Mesothelial cell of epicardium (in vitro differentiated cells): ENCODE measurements around the gene NLRP8. TPM values are rescaled to one million over a fixed set of nuclear protein-coding genes. Genes with fewer than 3 reads are reported as not detected.
"Not testable (repeated sequence)": the region's sequence is repeated elsewhere in the genome, so short reads cannot be mapped to it uniquely, and the experiment has no call there.

Experiments used
- DNase-seq, 2 experiments: peaks; one replicate each; pipeline ENCODE4 v3.0.0; 2021; ENCODE audit warnings: low spot score in 2 of 2; ENCODE audit not compliant: unreplicated experiment in 2 of 2
- H3K27ac Mint-ChIP-seq: 2 replicates; pipeline ENCODE4 v1.8.0; 2021; ENCODE audit warnings: mixed read lengths
- H3K27me3 Mint-ChIP-seq: 2 replicates; pipeline ENCODE4 v1.8.0; 2021; ENCODE audit warnings: low read depth, mixed read lengths
- H3K36me3 Mint-ChIP-seq: 2 replicates; pipeline ENCODE4 v1.8.0; 2021; ENCODE audit warnings: mixed read lengths
- H3K4me1 Mint-ChIP-seq: 2 replicates; pipeline ENCODE4 v1.8.0; 2021; ENCODE audit warnings: mixed read lengths
- H3K4me3 Mint-ChIP-seq: 2 replicates; pipeline ENCODE4 v1.8.0; 2021; ENCODE audit warnings: mild to moderate bottlenecking, moderate library complexity, mixed read lengths
- H3K9me3 Mint-ChIP-seq: 2 replicates; pipeline ENCODE4 v1.8.0; 2021; ENCODE audit warnings: mixed read lengths
- total RNA-seq: library from RNA; stranded (reverse); gene quantifications from 3 replicates; pipeline ENCODE4 v1.2.1, GENCODE V29; 2021
- TF ChIP-seq, protein P1 (sequence below): fragments of 200-600 bp; sonication (generic); IDR thresholded peaks from one replicate; pipeline ENCODE4 v1.5.0; 2021; ENCODE audit warnings: antibody characterized with exemption; ENCODE audit not compliant: unreplicated experiment

NLRP8 gene
- total RNA-seq, 1 donor from 2014 or later, result not detected

DNA sequence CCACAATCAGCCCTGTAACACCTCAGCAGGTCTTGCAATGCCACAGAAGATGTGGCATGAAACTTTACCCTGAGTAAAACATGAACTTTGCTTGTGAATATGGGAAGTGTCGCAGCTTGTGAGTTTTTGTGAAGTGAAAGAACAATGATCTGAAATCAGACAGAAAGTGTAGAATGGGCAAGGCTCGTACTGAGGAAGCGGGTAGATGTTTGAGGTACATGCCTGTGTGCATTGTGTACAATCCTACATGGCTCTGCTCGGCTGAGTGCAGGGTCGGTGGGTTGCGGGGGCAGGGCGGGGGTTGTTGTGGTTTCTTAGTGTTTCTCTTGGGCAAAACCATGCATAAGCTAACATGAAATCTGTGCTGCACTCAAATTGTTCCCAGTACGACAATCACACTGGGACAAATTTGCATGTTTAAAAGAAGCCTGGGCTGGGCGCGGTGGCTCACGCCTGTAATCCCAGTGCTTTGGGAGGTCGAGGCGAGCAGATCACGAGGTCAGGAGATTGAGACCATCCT lies 16.6 kb upstream of the NLRP8 start:
- peaks cover 70% of the 10 kb centered on the region for H3K9me3 Mint-ChIP-seq
- H3K27me3 Mint-ChIP-seq, result no peaks in the 10 kb centered on the region
- TF ChIP-seq, protein P1, sequence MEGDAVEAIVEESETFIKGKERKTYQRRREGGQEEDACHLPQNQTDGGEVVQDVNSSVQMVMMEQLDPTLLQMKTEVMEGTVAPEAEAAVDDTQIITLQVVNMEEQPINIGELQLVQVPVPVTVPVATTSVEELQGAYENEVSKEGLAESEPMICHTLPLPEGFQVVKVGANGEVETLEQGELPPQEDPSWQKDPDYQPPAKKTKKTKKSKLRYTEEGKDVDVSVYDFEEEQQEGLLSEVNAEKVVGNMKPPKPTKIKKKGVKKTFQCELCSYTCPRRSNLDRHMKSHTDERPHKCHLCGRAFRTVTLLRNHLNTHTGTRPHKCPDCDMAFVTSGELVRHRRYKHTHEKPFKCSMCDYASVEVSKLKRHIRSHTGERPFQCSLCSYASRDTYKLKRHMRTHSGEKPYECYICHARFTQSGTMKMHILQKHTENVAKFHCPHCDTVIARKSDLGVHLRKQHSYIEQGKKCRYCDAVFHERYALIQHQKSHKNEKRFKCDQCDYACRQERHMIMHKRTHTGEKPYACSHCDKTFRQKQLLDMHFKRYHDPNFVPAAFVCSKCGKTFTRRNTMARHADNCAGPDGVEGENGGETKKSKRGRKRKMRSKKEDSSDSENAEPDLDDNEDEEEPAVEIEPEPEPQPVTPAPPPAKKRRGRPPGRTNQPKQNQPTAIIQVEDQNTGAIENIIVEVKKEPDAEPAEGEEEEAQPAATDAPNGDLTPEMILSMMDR, result no peak
- no peak for DNase-seq
- no peak overlapping the region for H3K27ac Mint-ChIP-seq
- no peaks in the 10 kb centered on the region for H3K4me1 Mint-ChIP-seq
- H3K4me3 Mint-ChIP-seq, result no peak overlapping the region
- H3K36me3 Mint-ChIP-seq, result peaks cover 5% of the 10 kb centered on the region

DNA sequence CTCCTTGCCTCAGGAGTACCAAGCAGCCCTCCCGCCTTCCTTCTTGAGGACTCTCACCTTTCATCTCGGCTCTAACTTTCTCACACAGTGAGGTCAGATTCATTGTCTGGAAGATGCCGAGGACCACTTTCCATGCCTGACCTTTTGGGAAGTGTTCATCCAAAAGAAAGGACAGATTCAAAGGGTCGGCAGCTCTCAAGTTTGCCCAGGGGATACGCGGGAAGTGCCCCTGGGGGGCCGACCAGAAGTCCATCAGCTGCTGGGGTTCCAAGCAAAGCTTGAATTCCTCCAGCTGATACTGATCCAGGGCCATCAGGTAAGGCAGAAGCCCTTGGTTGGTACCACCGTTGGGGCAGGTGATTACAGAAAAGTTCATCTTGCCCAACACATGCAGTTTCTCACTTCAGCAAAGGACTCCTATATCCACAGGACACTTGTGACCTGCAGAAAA lies 15.7 kb upstream of the NLRP8 start, which contains the start of gene NLRP13:
Gene NLRP13 (minus strand): TSS at position 401 of the 451 bp plus-strand sequence. CDS start 25 bp downstream, at position 376.
- Mint-ChIP-seq H3K9me3 (peaks cover 71% of the 10 kb centered on the region), H3K4me1 (no peaks in the 10 kb centered on the region), H3K4me3 (no peak within 1 kb of the TSS), H3K36me3 (peaks cover 5% of the 10 kb centered on the region), H3K27ac (no peak within 1 kb of the TSS), H3K27me3 (no peaks in the 10 kb centered on the region)
- DNase-seq, result no peak
- TF ChIP-seq, protein P1, result no peak

DNA sequence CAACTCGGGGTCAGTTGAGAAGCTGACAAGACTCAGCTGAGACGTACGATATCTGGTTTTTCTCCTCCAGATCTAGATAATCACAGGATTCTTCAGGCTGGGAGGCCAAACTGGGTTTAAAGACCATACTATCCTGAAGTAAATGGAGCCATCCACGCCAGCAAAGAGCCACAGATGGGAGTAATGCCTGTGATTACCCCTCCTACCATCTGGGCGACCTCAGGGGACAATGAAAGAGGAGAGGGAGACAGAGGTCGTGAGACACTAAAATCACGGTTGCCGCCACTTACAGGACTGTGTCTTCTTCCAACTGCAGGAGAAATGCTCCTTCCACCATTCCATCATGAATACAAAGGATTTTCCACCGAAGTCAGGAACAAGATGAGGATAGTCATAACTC lies 12.4 kb upstream of the NLRP8 start:
- H3K4me1 Mint-ChIP-seq, result no peaks in the 10 kb centered on the region
- H3K9me3 Mint-ChIP-seq, result peaks cover 72% of the 10 kb centered on the region
- no peak overlapping the region for H3K4me3 Mint-ChIP-seq
- H3K27me3 Mint-ChIP-seq, result no peaks in the 10 kb centered on the region
- DNase-seq, result no peak
- TF ChIP-seq, protein P1, result no peak
- H3K27ac Mint-ChIP-seq, result no peak overlapping the region
- H3K36me3 Mint-ChIP-seq, result peaks cover 4% of the 10 kb centered on the region

DNA sequence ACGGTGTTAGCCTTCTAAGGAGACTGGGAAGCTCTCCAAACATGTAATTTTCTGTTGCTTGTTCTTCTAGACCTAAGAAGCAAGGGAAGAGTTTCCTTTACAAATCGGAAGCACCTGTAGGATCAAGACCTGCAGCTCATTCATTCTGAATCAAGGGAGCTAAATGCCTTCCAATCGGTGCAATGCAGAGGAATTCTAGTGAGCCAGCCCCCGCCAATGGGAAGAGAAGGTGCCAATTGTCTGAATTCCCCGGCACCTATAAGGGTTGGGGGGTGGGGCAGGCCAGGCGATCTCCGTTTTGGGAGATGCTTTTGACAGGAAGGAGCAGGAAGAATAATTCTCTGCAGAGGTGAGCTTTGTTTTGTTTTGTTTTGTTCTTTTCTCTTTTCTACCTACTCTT lies 8.4 kb upstream of the NLRP8 start:
- TF ChIP-seq, protein P1, result no peak
- H3K27ac Mint-ChIP-seq, result no peak overlapping the region
- DNase-seq, result no peak
- H3K9me3 Mint-ChIP-seq, result peaks cover 71% of the 10 kb centered on the region
- peaks cover 2% of the 10 kb centered on the region for H3K36me3 Mint-ChIP-seq
- H3K4me1 Mint-ChIP-seq, result no peaks in the 10 kb centered on the region
- no peak overlapping the region for H3K4me3 Mint-ChIP-seq
- no peaks in the 10 kb centered on the region for H3K27me3 Mint-ChIP-seq

DNA sequence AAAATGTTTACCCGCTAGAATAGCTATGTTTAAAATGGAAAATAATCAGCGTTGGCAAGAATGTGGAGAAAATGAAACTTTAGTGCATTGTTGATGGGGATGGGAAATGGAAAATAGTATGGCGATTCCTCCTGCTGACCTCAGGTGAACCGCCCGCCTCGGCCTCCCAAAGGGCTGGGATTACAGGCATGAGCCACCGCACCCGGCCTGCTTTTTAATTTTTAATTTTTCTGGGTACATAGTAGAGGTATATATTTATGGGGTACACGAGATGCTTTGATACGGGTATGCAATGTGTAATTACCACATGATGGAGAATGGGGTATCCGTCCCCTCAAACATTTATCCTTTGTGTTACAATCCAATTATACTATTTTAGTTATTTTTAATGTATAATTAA lies 7.3 kb upstream of the NLRP8 start:
- no peaks in the 10 kb centered on the region for H3K27me3 Mint-ChIP-seq
- H3K4me3 Mint-ChIP-seq, result no peak overlapping the region
- peaks cover 2% of the 10 kb centered on the region for H3K36me3 Mint-ChIP-seq
- TF ChIP-seq, protein P1, result no peak
- H3K4me1 Mint-ChIP-seq, result no peaks in the 10 kb centered on the region
- DNase-seq, result no peak
- H3K9me3 Mint-ChIP-seq, result peaks cover 63% of the 10 kb centered on the region
- H3K27ac Mint-ChIP-seq, result no peak overlapping the region

DNA sequence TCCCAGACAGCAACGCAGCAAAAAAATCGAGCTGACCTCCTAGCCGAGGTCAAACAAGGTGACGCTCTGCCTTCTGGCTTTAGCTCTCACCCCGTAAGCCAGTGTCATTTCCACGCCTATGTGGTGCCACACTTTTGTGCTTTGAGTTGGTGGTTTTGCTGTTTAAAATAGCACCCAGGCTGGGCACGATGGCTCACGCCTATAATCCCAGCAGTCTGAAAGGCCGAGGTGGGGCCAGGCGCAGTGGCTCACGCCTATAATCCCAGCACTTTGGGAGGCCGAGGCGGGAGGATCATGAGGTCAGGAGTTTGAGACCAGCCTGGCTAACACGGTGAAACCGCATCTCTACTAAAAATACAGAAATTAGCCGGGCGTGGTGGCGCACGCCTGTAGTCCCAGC lies 2.9 kb downstream of the NLRP8 start:
- not testable (repeated sequence) for H3K36me3 Mint-ChIP-seq, H3K27me3 Mint-ChIP-seq, H3K4me3 Mint-ChIP-seq, DNase-seq, H3K4me1 Mint-ChIP-seq, H3K27ac Mint-ChIP-seq
- peaks cover 48% of the 10 kb centered on the region for H3K9me3 Mint-ChIP-seq
